H1 (cell line): Measurements from ENCODE around the gene PDZD4. TPM values are rescaled to one million over a fixed set of nuclear protein-coding genes. Genes with fewer than 3 reads are reported as not detected.

Source experiments
- CTCF ChIA-PET: fragments of 300-600 bp; sonication (Branson Sonifier 250); formaldehyde crosslinking; loops from one replicate; lab custom pipeline; 2021; ENCODE audit not compliant: partially characterized antibody; lab: Charles Lee
- POLR2A ChIA-PET: fragments of 300-600 bp; sonication (Branson Sonifier 250); formaldehyde crosslinking; loops from one replicate; lab custom pipeline; 2021; ENCODE audit warnings: inconsistent platforms; ENCODE audit not compliant: partially characterized antibody; lab: Charles Lee
- DNase-seq, 2 experiments: peaks; one replicate each; pipeline versions ENCODE4 v3.0.0 to v3.0.0-alpha.2; 2010 to 2022; ENCODE audit warnings: low spot score in 2 of 2, low read depth in 1 of 2, mixed read lengths in 1 of 2
- FAIRE-seq: peaks from 2 replicates; lab custom pipeline; 2011; peaks lifted over from hg19 to GRCh38; lab: Jason Lieb, UNC
- H2AFZ ChIP-seq: 2 replicates; pipeline ENCODE4 v1.8.1; 2012; ENCODE audit warnings: low read length, inconsistent platforms
- H2AK5ac ChIP-seq: 2 replicates; pipeline ENCODE4 v1.6.1; 2013; ENCODE audit warnings: low read depth, low read length
- H2BK120ac ChIP-seq: replicated peaks from 2 replicates; pipeline ENCODE3; 2013; ENCODE audit warnings: low read depth, low read length, inconsistent platforms
- H2BK12ac ChIP-seq: 2 replicates; pipeline ENCODE4 v1.6.1; 2013; ENCODE audit warnings: low read depth, low read length
- H2BK15ac ChIP-seq: 2 replicates; pipeline ENCODE4 v1.6.1; 2013; ENCODE audit warnings: low read length
- H2BK20ac ChIP-seq: 2 replicates; pipeline ENCODE4 v1.6.1; 2013; ENCODE audit warnings: low read length
- H2BK5ac ChIP-seq: 2 replicates; pipeline ENCODE4 v1.6.1; 2013; ENCODE audit warnings: low read depth, low read length
- H3K14ac ChIP-seq: 2 replicates; pipeline ENCODE4 v1.6.1; 2013; ENCODE audit warnings: inconsistent platforms; ENCODE audit not compliant: insufficient read length
- H3K18ac ChIP-seq: 2 replicates; pipeline ENCODE4 v1.6.1; 2013; ENCODE audit warnings: low read length; ENCODE audit errors: extremely low read depth
- H3K23ac ChIP-seq: 2 replicates; pipeline ENCODE4 v1.6.1; 2013; ENCODE audit warnings: inconsistent platforms; ENCODE audit not compliant: insufficient read length
- H3K23me2 ChIP-seq: 2 replicates; pipeline ENCODE4 v1.6.1; 2013; ENCODE audit warnings: low read depth, low read length
- H3K27ac ChIP-seq: 2 replicates; pipeline ENCODE4 v1.6.1; 2011; ENCODE audit warnings: low read depth, low read length, inconsistent platforms
- H3K27me3 ChIP-seq, 4 experiments: replicated peaks in 1 of 4; 1 replicate in 1 of 4; 2 replicates in 3 of 4; pipeline versions ENCODE4 v1.6.1 to v1.8.1; 2011 to 2013; ENCODE audit warnings: low read length in 3 of 4, mild to moderate bottlenecking in 3 of 4, inconsistent platforms in 2 of 4, mixed read lengths in 2 of 4, moderate library complexity in 1 of 4; ENCODE audit not compliant: control insufficient read depth in 3 of 4, insufficient read depth in 3 of 4; ENCODE audit errors: extremely low read depth in 1 of 4
- H3K36me3 ChIP-seq, 4 experiments: 2 replicates each; pipeline versions ENCODE4 v1.6.1 to v1.8.1; 2011 to 2013; ENCODE audit warnings: mild to moderate bottlenecking in 4 of 4, low read length in 3 of 4, moderate library complexity in 2 of 4, control low read depth in 1 of 4, inconsistent platforms in 1 of 4; ENCODE audit not compliant: insufficient read depth in 4 of 4, control insufficient read depth in 2 of 4
- H3K4ac ChIP-seq: replicated peaks from 2 replicates; pipeline ENCODE3; 2013; ENCODE audit warnings: low read length, low read depth, mixed read lengths, inconsistent platforms; ENCODE audit not compliant: insufficient read length
- H3K4me1 ChIP-seq, 4 experiments: replicated peaks in 1 of 4; 1 replicate in 1 of 4; 2 replicates in 3 of 4; pipeline versions ENCODE4 v1.6.1 to v1.8.1; 2011 to 2013; ENCODE audit warnings: low read length in 3 of 4, inconsistent platforms in 2 of 4, mixed read lengths in 1 of 4; ENCODE audit not compliant: insufficient read depth in 4 of 4, control insufficient read depth in 3 of 4
- H3K4me2 ChIP-seq, 2 experiments: 2 replicates each; pipeline versions ENCODE4 v1.6.1 to v1.8.1; 2011 to 2013; ENCODE audit warnings: low read depth in 2 of 2, low read length in 2 of 2, control low read depth in 1 of 2, inconsistent platforms in 1 of 2, mild to moderate bottlenecking in 1 of 2; ENCODE audit not compliant: insufficient read depth in 1 of 2
- H3K4me3 ChIP-seq, 4 experiments: fragments of 200-600, 300-600 bp in 1 of 4; sonication (generic), shearing (Covaris generic), sonication (Bioruptor Twin) in 1 of 4; 2 replicates each; pipeline versions ENCODE4 v1.5.1 to v1.8.1; 2011 to 2016; ENCODE audit warnings: low read length in 4 of 4, low read depth in 3 of 4, control low read depth in 2 of 4, inconsistent platforms in 2 of 4, mild to moderate bottlenecking in 2 of 4, mixed read lengths in 1 of 4, moderate library complexity in 1 of 4; ENCODE audit not compliant: insufficient read depth in 2 of 4; ENCODE audit errors: extremely low read depth in 1 of 4
- H3K56ac ChIP-seq: replicated peaks from 2 replicates; pipeline ENCODE3; 2013; ENCODE audit warnings: low read depth, mild to moderate bottlenecking, mixed read lengths, low read length, inconsistent platforms; ENCODE audit not compliant: insufficient read length
- H3K79me1 ChIP-seq: 2 replicates; pipeline ENCODE4 v1.6.1; 2013; ENCODE audit warnings: low read depth, low read length, control low read depth
- H3K79me2 ChIP-seq, 2 experiments: 2 replicates each; pipeline versions ENCODE4 v1.6.1 to v1.8.1; 2012 to 2013; ENCODE audit warnings: low read length in 2 of 2, mild to moderate bottlenecking in 2 of 2, inconsistent platforms in 1 of 2; ENCODE audit not compliant: insufficient read depth in 2 of 2, control insufficient read depth in 1 of 2
- H3K9ac ChIP-seq, 4 experiments: replicated peaks in 1 of 4; 1 replicate in 1 of 4; 2 replicates in 3 of 4; pipeline versions ENCODE4 v1.6.1 to v1.8.1; 2011 to 2013; ENCODE audit warnings: low read depth in 3 of 4, low read length in 3 of 4, control low read depth in 2 of 4, mild to moderate bottlenecking in 2 of 4, moderate library complexity in 2 of 4, inconsistent platforms in 1 of 4; ENCODE audit errors: extremely low read depth in 1 of 4
- H3K9me3 ChIP-seq, 2 experiments: 2 replicates each; pipeline versions ENCODE4 v1.6.1 to v1.8.1; 2012 to 2013; ENCODE audit warnings: mild to moderate bottlenecking in 2 of 2, moderate library complexity in 2 of 2, control low read depth in 1 of 2, inconsistent platforms in 1 of 2, low read depth in 1 of 2, low read length in 1 of 2, mixed read lengths in 1 of 2; ENCODE audit not compliant: insufficient read depth in 2 of 2
- H4K20me1 ChIP-seq, 2 experiments: replicated peaks in 1 of 2; 2 replicates each; pipeline versions ENCODE3 to v1.8.1; 2011 to 2013; ENCODE audit warnings: inconsistent platforms in 2 of 2, low read length in 2 of 2, mild to moderate bottlenecking in 1 of 2; ENCODE audit not compliant: insufficient read depth in 2 of 2, control insufficient read depth in 1 of 2
- H4K5ac ChIP-seq: 2 replicates; pipeline ENCODE4 v1.6.1; 2013; ENCODE audit warnings: low read length, low read depth, mixed read lengths, inconsistent platforms; ENCODE audit not compliant: insufficient read length
- H4K8ac ChIP-seq: 2 replicates; pipeline ENCODE4 v1.8.0; 2013; ENCODE audit warnings: mild to moderate bottlenecking, moderate library complexity, low read length, inconsistent platforms; ENCODE audit not compliant: insufficient read depth; ENCODE audit errors: extremely low read depth
- H4K91ac ChIP-seq: replicated peaks from 2 replicates; pipeline ENCODE3; 2013; ENCODE audit warnings: low read length, mixed read lengths, inconsistent platforms; ENCODE audit not compliant: insufficient read length
- ATF3 ChIP-seq: IDR thresholded peaks from 2 replicates; pipeline ENCODE4 v1.6.1; 2011; ENCODE audit warnings: low read depth, mild to moderate bottlenecking, low read length; ENCODE audit not compliant: insufficient read depth
- BCL11A ChIP-seq, 2 experiments: IDR thresholded peaks; one replicate each; pipeline ENCODE4 v1.6.1; 2011; ENCODE audit warnings: low read depth in 2 of 2, low read length in 2 of 2, mild to moderate bottlenecking in 2 of 2
- CBX5 ChIP-seq: fragments of 300-800, 300-1000 bp; sonication (generic); IDR thresholded peaks from 2 replicates; pipeline ENCODE4 v1.7.1; 2016; ENCODE audit warnings: antibody characterized with exemption, low read length, low read depth
- CHD2 ChIP-seq: IDR thresholded peaks from 2 replicates; pipeline ENCODE4 v1.6.1; 2012; ENCODE audit warnings: low read length, improper control_type of control experiment
- EP300 ChIP-seq, 2 experiments: IDR thresholded peaks; 1 replicate in 1 of 2; 2 replicates in 1 of 2; pipeline ENCODE4 v1.6.1; 2011 to 2012; ENCODE audit warnings: low read depth in 2 of 2, low read length in 2 of 2, mild to moderate bottlenecking in 2 of 2, borderline replicate concordance in 1 of 2, inconsistent platforms in 1 of 2, moderate library complexity in 1 of 2
- FOSL1 ChIP-seq: IDR thresholded peaks from 2 replicates; pipeline ENCODE4 v1.6.1; 2011; ENCODE audit warnings: mild to moderate bottlenecking, low read depth, low read length, moderate library complexity; ENCODE audit not compliant: insufficient read depth
- PHF8 ChIP-seq: fragments of 200-600 bp; sonication (generic); conservative IDR thresholded peaks from 2 replicates; pipeline ENCODE4 v1.7.1; 2012; ENCODE audit warnings: low read depth, mild to moderate bottlenecking, inconsistent platforms, low read length, moderate library complexity
- RFX5 ChIP-seq: IDR thresholded peaks from 2 replicates; pipeline ENCODE4 v1.6.1; 2011; ENCODE audit warnings: low read depth, low read length, improper control_type of control experiment, borderline replicate concordance
- SAP30 ChIP-seq: fragments of 300-600 bp; sonication (generic); IDR thresholded peaks from 2 replicates; pipeline ENCODE4 v1.7.1; 2012; ENCODE audit warnings: low read length, moderate library complexity, mild to moderate bottlenecking, inconsistent platforms; ENCODE audit not compliant: insufficient read depth, insufficient replicate concordance
- SIN3A ChIP-seq, 2 experiments: IDR thresholded peaks in 1 of 2; conservative IDR thresholded peaks in 1 of 2; 2 replicates each; pipeline ENCODE4 v1.6.1; 2011 to 2012; ENCODE audit warnings: low read length in 2 of 2, improper control_type of control experiment in 1 of 2, low read depth in 1 of 2, mild to moderate bottlenecking in 1 of 2
- SIRT6 ChIP-seq: IDR thresholded peaks from one replicate; pipeline ENCODE4 v1.7.1; 2012; ENCODE audit warnings: low read length, inconsistent platforms
- SP4 ChIP-seq: IDR thresholded peaks from 2 replicates; pipeline ENCODE4 v1.6.1; 2012; ENCODE audit warnings: low read length, inconsistent platforms
- TAF1 ChIP-seq: IDR thresholded peaks from 2 replicates; pipeline ENCODE4 v1.6.1; 2011; ENCODE audit warnings: mild to moderate bottlenecking, low read depth, low read length
- WGBS, 2 experiments: shearing (Covaris generic) in 1 of 2; methylation state at CpG; one replicate each; pipeline versions ENCODE4 v1.1.6 to v1.1.7; 2013 to 2015; ENCODE audit warnings: low lambda C conversion rate in 2 of 2, mixed read lengths in 2 of 2, inconsistent platforms in 1 of 2, low coverage in 1 of 2, missing lambda C conversion rate in 1 of 2; ENCODE audit not compliant: insufficient replicate concordance in 2 of 2, insufficient coverage in 1 of 2, insufficient read length in 1 of 2; ENCODE audit errors: extremely low coverage in 1 of 2, missing lambda C conversion rate in 1 of 2; 5-methylcytosine and 5-hydroxymethylcytosine counted together
- polyA plus RNA-seq, 7 experiments: library from polyadenylated mRNA; depleted of rRNA in 3 of 7; stranded (reverse) in 5 of 7; unstranded in 2 of 7; fragments of >200 nt in 5 of 7; fragments of 200-250 nt in 2 of 7; gene quantifications; 1 replicate in 5 of 7; 2 replicates in 1 of 7; 4 replicates in 1 of 7; pipeline versions ENCODE4 v1.2.1 to v1.2.3, GENCODE V29; 2011 to 2013; ENCODE audit warnings: missing spikeins in 2 of 7, mixed read lengths in 2 of 7
- total RNA-seq: library from RNA; stranded (reverse); fragmentation: NEBNext Ultra II Directional; extraction: Animal tissue kit (Norgen Biotek cat#: 25700); gene quantifications from 2 replicates; pipeline ENCODE4 v1.2.1, GENCODE V29; 2021

Gene PDZD4
- total and polyA plus RNA-seq, 2 of the 8 experiments (the other 6 are each of a cell fraction or from before 2014, with no cell fraction given) = 45.8 to 169 TPM

DNA sequence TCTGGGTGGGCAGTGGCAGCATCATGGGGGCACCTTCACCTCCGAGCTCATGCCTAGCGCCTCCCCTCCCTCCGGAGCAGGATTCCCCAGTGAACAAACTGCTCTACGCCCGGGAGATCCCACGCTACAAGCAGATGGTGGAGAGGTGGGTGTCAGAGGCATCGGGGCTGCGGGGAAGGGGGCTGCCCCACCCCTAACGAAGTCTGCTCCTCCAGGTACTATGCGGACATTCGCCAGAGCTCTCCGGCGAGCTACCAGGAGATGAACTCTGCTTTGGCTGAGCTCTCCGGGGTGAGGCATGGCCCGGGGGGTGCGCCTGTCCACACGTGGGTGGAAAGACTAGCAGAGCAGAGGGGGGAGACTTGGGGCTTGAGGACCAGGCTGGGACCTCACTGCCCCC is 52.2 kb downstream of the PDZD4 start:
- Histone ChIP-seq H2BK20ac (no peak overlapping the region), H3K79me1 (no peaks in the 10 kb centered on the region), H2AK5ac (no peak overlapping the region), H3K23ac (no peak overlapping the region), H2BK120ac (no peak overlapping the region), H2AFZ (no peak overlapping the region), H3K27ac (no peak overlapping the region), H3K4me2 (no peak overlapping the region), H4K91ac (no peak overlapping the region), H3K79me2 (no peaks in the 10 kb centered on the region), H2BK12ac (no peak overlapping the region), H4K5ac (no peak overlapping the region), H3K9ac (no peak overlapping the region), H3K14ac (no peak overlapping the region), H3K56ac (no peak overlapping the region), H3K27me3 (no peaks in the 10 kb centered on the region), H3K23me2 (no peaks in the 10 kb centered on the region), H3K4me1 (no peaks in the 10 kb centered on the region), H3K4me3 (no peak overlapping the region), H3K18ac (no peak overlapping the region), H3K4ac (no peak overlapping the region), H4K8ac (no peak overlapping the region), H2BK5ac (no peak overlapping the region), H3K9me3 (no peaks in the 10 kb centered on the region), H3K36me3 (no peaks in the 10 kb centered on the region), H4K20me1 (no peaks in the 10 kb centered on the region), H2BK15ac (no peak overlapping the region)
- WGBS, 2 experiments = 90% methylated on average over 4 of the region's 17 CpGs; no CpG with 5 or more reads in 1 of the 2 experiments
- ChIA-PET CTCF (interaction anchor here (0.6 to 3.0 kb wide), 16 partner anchors 8 to 157 kb away, joined by 3 to 10 read pairs (median 3); partner anchors contain the start of genes IDH3G, NAA10, PLXNB3 and SSR4), POLR2A (interaction anchor here (0.5 to 3.3 kb wide), 7 partner anchors 11 to 196 kb away, joined by 3 to 13 read pairs (median 3); partner anchors contain the start of genes HCFC1, IDH3G and SSR4)
- DNase-seq (no peak), FAIRE-seq (no peak)
- no peak for TF ChIP-seq SIN3A (conservative IDR thresholded peaks at IDR 0.05 in 1 of 2, IDR thresholded peaks at IDR 0.05 in 1 of 2; ENCODE audit: low read depth in 1 of 2, low read length in 2 of 2)
- TF ChIP-seq SP4 = no peak
- TF ChIP-seq CBX5 = no peak
- TF ChIP-seq FOSL1 = no peak
- no peak for TF ChIP-seq CHD2
- no peak for TF ChIP-seq SAP30
- TF ChIP-seq EP300 (IDR thresholded peaks at IDR 0.05; ENCODE audit: borderline replicate concordance in 1 of 2, low read depth in 2 of 2, low read length in 2 of 2) = no peak
- TF ChIP-seq BCL11A (IDR thresholded peaks at IDR 0.05; ENCODE audit: low read depth in 2 of 2, low read length in 2 of 2) = no peak
- no peak for TF ChIP-seq RFX5
- no peak for TF ChIP-seq TAF1
- no peak for TF ChIP-seq ATF3
- no peak for TF ChIP-seq SIRT6
- TF ChIP-seq PHF8 = no peak
